GM21515 (cell line): Measurements from ENCODE around the gene ZNF398.
"Not testable (repeated sequence)": the region's sequence is repeated elsewhere in the genome, so short reads cannot be mapped to it uniquely, and the experiment has no call there.

Source experiments
- ATAC-seq: cut with Tn5 transposase; IDR thresholded peaks from one replicate; pipeline ENCODE4 v1.9.1; 2021; ENCODE audit not compliant: unreplicated experiment

The ZNF398 gene

DNA sequence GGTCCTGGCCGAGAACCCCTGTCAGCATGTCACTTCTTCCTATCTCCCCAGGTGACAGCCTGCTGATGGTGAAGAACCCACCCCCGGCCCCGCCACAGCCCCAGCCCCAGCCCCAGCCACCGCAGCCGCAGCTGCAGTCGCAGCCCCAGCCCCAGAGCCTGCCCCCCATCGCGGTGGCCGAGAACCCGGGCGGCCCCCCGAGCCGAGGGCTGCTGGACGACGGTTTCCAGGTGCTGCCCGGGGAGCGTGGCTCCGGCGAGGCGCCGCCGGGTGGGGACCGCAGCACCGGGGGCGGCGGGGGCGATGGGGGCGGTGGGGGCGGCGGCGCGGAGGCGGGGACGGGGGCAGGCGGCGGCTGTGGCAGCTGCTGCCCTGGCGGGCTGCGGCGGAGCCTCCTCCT lies 76.5 kb downstream of the ZNF398 start:
- no peak for ATAC-seq

DNA sequence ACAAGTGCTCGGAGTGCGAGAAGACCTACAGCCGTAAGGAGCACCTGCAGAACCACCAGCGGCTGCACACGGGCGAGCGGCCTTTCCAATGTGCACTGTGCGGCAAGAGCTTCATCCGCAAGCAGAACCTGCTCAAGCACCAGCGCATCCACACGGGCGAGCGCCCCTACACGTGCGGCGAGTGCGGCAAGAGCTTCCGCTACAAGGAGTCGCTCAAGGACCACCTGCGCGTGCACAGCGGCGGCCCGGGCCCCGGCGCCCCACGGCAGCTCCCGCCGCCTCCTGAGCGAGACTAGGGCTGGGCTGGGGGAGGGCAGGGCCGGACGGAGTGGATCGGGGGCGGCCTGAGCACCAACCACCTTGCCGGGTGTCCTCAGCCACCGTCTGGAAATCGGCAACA lies 77.1 kb downstream of the ZNF398 start:
- no peak for ATAC-seq

DNA sequence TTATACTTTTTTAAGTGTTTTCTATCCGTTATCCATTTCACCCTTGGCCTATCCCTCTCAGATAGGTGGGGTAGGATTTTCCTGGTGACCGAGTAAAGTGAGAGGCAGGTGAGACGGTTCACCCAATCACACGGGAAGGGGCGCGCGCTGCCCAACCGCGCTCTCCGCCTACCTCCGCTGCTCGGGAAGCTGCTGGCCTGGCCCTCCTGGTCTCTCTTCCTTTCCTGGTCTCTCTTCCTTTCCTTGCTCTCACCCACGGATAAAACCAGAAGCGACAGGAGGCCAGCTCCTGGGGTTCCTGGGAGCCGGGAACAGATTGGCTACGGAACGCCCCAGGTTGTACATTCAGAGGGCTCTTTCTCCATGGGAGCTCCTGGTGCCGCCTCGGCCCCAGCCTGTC lies 77.9 kb downstream of the ZNF398 start:
- ATAC-seq = no peak

- ATAC-seq = no peak
Measured at GRCh38 chr7:149225656-149226055, 78.4 kb downstream of the ZNF398 start.

- not testable (repeated sequence) for ATAC-seq
Measured at GRCh38 chr7:149226366-149226765, 79.1 kb downstream of the ZNF398 start.

GRCh38 chr7:149226840-149227494 lies 79.7 kb downstream of the ZNF398 start:
- no peak for ATAC-seq

DNA sequence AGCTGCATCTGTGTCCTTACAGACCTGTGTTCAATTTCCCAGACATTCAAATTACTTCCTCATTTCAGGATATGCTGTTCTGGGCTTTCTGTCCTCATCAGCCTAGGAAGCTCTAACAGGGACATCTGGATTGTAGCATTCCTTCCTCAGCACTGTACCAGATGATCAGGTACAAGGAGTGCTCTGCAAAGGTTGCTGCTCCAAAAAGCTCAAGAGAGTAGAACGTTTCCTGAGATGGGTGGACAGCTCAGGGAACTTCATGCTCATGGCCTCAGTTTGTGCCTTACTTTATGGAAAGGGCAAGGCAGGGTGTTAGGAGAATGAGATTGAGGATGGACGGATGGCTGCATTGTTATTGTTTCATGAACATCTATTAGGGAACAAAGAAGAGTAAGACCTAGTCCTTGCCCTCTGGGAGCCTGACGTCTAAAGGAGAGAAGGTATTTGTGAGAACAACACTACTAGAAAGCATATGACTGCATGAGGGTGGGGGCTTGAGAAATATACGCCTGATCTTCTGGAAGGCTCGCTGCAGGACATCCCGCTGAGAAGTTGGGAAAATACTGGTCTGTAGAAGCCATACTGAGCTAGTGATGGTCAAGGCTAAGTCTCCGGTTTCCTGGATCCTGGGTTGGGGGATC lies 81.7 kb downstream of the ZNF398 start:
- no peak for ATAC-seq

- ATAC-seq = no peak
Measured at GRCh38 chr7:149229526-149229925, 82.3 kb downstream of the ZNF398 start.

GRCh38 chr7:149232362-149232761 lies 85.1 kb downstream of the ZNF398 start:
- ATAC-seq = no peak
